GM21423 (cell line): ENCODE measurements around the gene ABO.
"Not testable (repeated sequence)": the region's sequence is repeated elsewhere in the genome, so short reads cannot be mapped to it uniquely, and the experiment has no call there.

Experiments used
- ATAC-seq: cut with Tn5 transposase; IDR thresholded peaks from one replicate; pipeline ENCODE4 v1.9.1; 2021; ENCODE audit warnings: mild to moderate bottlenecking, moderate library complexity; ENCODE audit not compliant: unreplicated experiment

The ABO gene

DNA sequence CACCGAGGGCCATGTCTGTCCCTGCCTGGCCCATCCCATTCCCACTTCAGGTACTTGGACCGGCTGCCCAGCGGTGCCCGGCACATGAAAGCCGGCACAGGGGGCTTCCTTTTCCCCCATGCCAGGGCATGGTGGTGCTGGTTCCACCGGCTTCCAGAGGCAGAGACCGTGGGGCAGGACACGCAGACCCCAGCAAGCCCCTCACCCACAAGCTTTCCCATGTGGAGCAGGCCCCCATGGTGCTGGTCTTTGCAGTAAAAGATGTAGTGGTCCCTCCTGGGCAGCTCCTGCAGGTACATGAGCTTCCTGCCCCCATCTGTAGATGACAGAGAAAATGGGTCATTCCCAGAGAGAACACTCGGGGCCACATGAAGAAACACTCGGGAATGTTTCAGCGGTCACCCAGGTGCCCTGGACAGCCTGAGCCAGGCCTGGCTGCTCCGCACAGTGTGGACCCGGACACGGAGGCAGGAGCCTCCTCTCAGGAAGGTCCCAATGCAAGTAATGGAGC, 67.9 kb downstream of the ABO start:
- no peak for ATAC-seq

DNA sequence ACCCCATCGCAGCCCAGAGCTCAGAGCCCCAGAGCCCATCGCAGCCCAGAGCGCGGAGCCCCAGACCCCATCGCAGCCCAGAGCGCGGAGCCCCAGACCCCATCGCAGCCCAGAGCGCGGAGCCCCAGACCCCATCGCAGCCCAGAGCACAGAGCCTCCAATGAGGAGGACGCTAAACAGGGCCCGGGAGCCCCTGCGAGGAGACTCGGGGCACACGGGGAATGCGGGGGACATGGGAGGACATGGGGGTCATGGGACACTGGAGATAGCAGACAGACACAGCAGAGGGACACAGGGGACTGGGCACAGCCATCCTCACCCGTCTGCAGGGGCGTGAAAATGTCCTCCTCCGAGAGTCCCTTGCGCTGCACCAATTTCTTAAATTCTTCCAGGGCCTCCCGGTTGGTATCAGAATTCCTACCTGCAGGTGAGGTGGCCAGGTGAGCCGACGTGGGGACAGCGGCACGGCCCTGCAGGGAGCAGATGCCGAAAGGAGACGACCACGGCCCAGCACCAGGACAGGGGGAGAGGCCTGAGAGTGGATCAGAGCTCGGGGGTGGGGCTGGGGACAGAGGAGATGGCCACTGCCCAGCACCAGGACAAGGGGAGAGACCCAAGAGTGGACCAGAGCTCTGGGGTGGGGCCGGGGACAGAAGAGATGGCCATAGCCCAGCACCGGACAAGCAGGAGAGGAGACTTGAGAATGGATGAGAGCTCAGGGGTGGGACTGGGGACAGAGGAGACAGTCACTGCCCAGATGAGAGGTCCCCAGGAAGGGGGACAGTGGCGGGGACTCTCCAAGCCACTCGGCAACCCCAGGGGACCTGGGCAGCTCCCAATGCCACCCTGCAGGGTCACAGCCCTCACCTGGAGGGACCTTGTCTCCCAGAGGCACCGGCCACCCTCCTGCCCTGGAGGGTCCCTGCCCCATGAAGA, 68.7 kb downstream of the ABO start:
- ATAC-seq, result no peak

DNA sequence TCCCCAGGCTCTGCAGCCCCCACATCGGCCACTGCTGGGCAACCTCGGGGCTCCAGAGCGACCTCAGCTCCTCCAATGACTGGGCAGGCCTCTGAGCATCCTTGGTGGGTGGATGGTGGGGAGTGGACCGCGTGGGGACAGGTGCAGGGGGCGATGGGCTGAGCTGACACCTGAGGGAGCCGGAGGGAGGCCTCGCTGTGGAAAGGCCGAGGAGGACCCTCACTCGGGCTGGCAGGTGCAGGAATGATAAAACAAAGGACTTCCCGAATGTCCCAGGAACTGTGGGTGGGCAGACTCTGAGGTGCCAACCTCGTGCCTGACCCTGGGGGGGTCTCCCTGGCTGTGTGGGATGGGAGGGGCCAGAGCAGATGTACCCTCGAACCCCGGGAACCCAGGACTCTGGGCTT, 69.5 kb downstream of the ABO start:
- not testable (repeated sequence) for ATAC-seq
